Lower lobe of right lung (tissue), 2 donors: ENCODE measurements around the gene ASIC5. TPM values are rescaled to one million over a fixed set of nuclear protein-coding genes. Genes with fewer than 3 reads are reported as not detected.

Experiments used
- ATAC-seq, 2 donors: fragments of 200-7000 bp; cut with Tn5 transposase; one replicate each; pipeline ENCODE4 v1.9.1; 2020 to 2022; ENCODE audit warnings: mild to moderate bottlenecking in 2 of 2, moderate library complexity in 2 of 2
- DNase-seq: peaks from one replicate; pipeline ENCODE4 v3.0.0-alpha.2; 2020
- H3K27ac ChIP-seq: fragments of 200-600 bp; one replicate; pipeline ENCODE4 v1.8.0; 2022
- H3K27me3 ChIP-seq: fragments of 200-600 bp; one replicate; pipeline ENCODE4 v1.8.0; 2022; ENCODE audit warnings: low read depth
- H3K36me3 ChIP-seq: fragments of 200-600 bp; one replicate; pipeline ENCODE4 v1.8.0; 2022; ENCODE audit warnings: mild to moderate bottlenecking
- H3K4me1 ChIP-seq: fragments of 200-600 bp; one replicate; pipeline ENCODE4 v1.8.0; 2022
- H3K4me3 ChIP-seq: fragments of 200-600 bp; one replicate; pipeline ENCODE4 v1.8.0; 2022; ENCODE audit warnings: mild to moderate bottlenecking
- H3K9me3 ChIP-seq: fragments of 200-600 bp; one replicate; pipeline ENCODE4 v1.8.0; 2022
- intact Hi-C: fragments of 100-400 bp; cut with DNase I; formaldehyde crosslinking; loops from one replicate; pipeline ENCODE4 v1.11.0; 2022
- total RNA-seq: library from RNA; stranded (reverse); fragmentation: NEBNext Ultra II Directional; extraction: Animal tissue kit (Norgen Biotek cat#: 25700); gene quantifications from one replicate; pipeline ENCODE4 v1.2.1, GENCODE V29; 2021
- TF ChIP-seq, protein P1 (sequence below): fragments of 200-600 bp; IDR thresholded peaks from one replicate; pipeline ENCODE4 v1.8.0; 2022; ENCODE audit warnings: antibody characterized with exemption, mild to moderate bottlenecking
- donor health status: DM: no; HTN: yes; CAD: no; lungs with severe emphysema.

The ASIC5 gene
- total RNA-seq, 1 donor from 2014 or later = not detected

GRCh38 chr4:155784637-155785036 is 81.4 kb downstream of the ASIC5 start:
- Histone ChIP-seq H3K36me3 (no peaks in the 10 kb centered on the region), H3K27me3 (no peaks in the 10 kb centered on the region), H3K9me3 (no peaks in the 10 kb centered on the region), H3K4me1 (peaks cover 10% of the 10 kb centered on the region), H3K4me3 (no peak overlapping the region), H3K27ac (no peak overlapping the region)
- DNase-seq (no peak), ATAC-seq (no peak)
- TF ChIP-seq, protein P1, sequence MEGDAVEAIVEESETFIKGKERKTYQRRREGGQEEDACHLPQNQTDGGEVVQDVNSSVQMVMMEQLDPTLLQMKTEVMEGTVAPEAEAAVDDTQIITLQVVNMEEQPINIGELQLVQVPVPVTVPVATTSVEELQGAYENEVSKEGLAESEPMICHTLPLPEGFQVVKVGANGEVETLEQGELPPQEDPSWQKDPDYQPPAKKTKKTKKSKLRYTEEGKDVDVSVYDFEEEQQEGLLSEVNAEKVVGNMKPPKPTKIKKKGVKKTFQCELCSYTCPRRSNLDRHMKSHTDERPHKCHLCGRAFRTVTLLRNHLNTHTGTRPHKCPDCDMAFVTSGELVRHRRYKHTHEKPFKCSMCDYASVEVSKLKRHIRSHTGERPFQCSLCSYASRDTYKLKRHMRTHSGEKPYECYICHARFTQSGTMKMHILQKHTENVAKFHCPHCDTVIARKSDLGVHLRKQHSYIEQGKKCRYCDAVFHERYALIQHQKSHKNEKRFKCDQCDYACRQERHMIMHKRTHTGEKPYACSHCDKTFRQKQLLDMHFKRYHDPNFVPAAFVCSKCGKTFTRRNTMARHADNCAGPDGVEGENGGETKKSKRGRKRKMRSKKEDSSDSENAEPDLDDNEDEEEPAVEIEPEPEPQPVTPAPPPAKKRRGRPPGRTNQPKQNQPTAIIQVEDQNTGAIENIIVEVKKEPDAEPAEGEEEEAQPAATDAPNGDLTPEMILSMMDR = no peak
- intact Hi-C loops = loop anchor here (10.0 kb wide), 1 partner anchor 340 kb away; no protein-coding TSS in a partner anchor

DNA sequence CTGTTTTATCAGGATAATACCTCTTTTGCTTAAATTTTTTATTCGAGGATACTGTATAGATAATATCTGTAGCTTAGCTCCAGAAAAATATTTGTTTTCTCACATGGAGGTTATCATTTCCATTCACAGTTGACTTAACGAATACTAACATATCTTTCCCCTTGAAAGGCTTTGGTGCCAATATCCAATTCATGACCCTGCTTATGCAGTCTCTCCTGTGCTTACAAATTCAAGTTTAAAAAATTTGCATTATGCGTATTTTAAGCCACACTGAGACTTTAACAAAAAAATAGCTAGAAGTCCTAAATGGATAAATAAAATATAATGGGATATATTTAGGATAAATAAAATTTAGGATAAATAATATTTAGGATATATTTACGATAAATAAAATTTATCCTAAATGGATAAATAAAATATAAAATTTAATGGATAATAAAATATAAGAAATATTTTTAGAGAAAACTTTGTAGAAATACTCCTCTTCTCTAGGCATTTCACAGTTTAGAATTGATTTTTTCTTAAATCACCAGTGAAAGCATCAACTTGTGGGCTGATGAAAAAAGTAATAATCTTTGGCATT is 84.7 kb downstream of the ASIC5 start:
- no peaks in the 10 kb centered on the region for H3K36me3 ChIP-seq
- no peak overlapping the region for H3K27ac ChIP-seq
- DNase-seq (no peak), ATAC-seq (no peak)
- intact Hi-C loops = loop anchor here (10.0 kb wide), 1 partner anchor 337 kb away; no protein-coding TSS in a partner anchor
- no peaks in the 10 kb centered on the region for H3K27me3 ChIP-seq
- no peaks in the 10 kb centered on the region for H3K9me3 ChIP-seq
- TF ChIP-seq, protein P1 = no peak
- H3K4me1 ChIP-seq = peaks cover 4% of the 10 kb centered on the region
- no peak overlapping the region for H3K4me3 ChIP-seq

DNA sequence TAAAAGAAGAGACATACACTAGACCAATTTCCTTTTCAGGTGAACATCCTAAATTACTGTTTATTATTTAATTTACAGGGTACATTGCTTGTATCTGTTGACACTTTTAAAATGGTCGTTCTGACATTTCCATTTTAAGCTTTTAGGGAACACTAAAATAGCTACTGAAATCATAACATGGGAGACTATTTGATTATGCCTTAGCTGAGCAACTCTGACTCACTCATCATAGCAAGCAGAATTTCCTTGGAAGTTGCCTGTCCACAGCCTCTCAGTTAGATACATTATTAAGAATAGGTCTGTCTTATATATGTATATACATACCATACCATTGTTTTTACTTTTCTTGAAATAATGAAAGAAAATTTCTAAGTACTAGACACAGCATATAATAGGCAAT is 85.3 kb downstream of the ASIC5 start:
- peaks cover 4% of the 10 kb centered on the region for H3K4me1 ChIP-seq
- H3K36me3 ChIP-seq = no peaks in the 10 kb centered on the region
- TF ChIP-seq, protein P1 = no peak
- no peak overlapping the region for H3K27ac ChIP-seq
- intact Hi-C loops = loop anchor here (10.0 kb wide), 1 partner anchor 336 kb away; no protein-coding TSS in a partner anchor
- H3K27me3 ChIP-seq = no peaks in the 10 kb centered on the region
- DNase-seq = no peak
- no peaks in the 10 kb centered on the region for H3K9me3 ChIP-seq
- no peak for ATAC-seq
- no peak overlapping the region for H3K4me3 ChIP-seq

Other genes starting within 250 kb of the ASIC5 start
- gene GUCY1A1, start 199.4 kb downstream of the ASIC5 start, total RNA-seq = 63.1 TPM
- gene GUCY1B1, start 107.3 kb downstream of the ASIC5 start, total RNA-seq = 18.1 TPM
- 1.4 TPM for gene TDO2, start 37.4 kb upstream of the ASIC5 start, total RNA-seq
- 28.1 TPM for gene CTSO, start 87.6 kb upstream of the ASIC5 start, total RNA-seq